GM21381 (cell line): ENCODE results near the gene LTB4R2.

Source experiments
- ATAC-seq: cut with Tn5 transposase; IDR thresholded peaks from one replicate; pipeline ENCODE4 v1.9.1; 2021; ENCODE audit warnings: mild to moderate bottlenecking, moderate library complexity; ENCODE audit not compliant: unreplicated experiment

LTB4R2 gene

GRCh38 chr14:24277071-24277470, 32.9 kb upstream of the LTB4R2 start:
- ATAC-seq = no peak

- ATAC-seq = no peak
Measured at GRCh38 chr14:24277606-24278321, 32.2 kb upstream of the LTB4R2 start.

- no peak for ATAC-seq
Measured at GRCh38 chr14:24278424-24278823, 31.5 kb upstream of the LTB4R2 start.

GRCh38 chr14:24279301-24280186, 30.4 kb upstream of the LTB4R2 start:
- no peak for ATAC-seq

- ATAC-seq = no peak
Measured at GRCh38 chr14:24280797-24281460, 29.0 kb upstream of the LTB4R2 start.

- no peak for ATAC-seq
Measured at GRCh38 chr14:24281636-24282035, 28.3 kb upstream of the LTB4R2 start.

- no peak for ATAC-seq
Measured at GRCh38 chr14:24282736-24283135, 27.2 kb upstream of the LTB4R2 start.

- no peak for ATAC-seq
Measured at GRCh38 chr14:24283796-24284460, 26.0 kb upstream of the LTB4R2 start.

- ATAC-seq = no peak
Measured at GRCh38 chr14:24284501-24285035, 25.4 kb upstream of the LTB4R2 start.

GRCh38 chr14:24285351-24285750, 24.6 kb upstream of the LTB4R2 start:
- ATAC-seq = no peak

GRCh38 chr14:24286996-24287395, 22.9 kb upstream of the LTB4R2 start:
- no peak for ATAC-seq

- no peak for ATAC-seq
Measured at GRCh38 chr14:24289649-24290280, 20.2 kb upstream of the LTB4R2 start.

GRCh38 chr14:24290746-24291145, 19.2 kb upstream of the LTB4R2 start:
- no peak for ATAC-seq

GRCh38 chr14:24291446-24292117, 18.4 kb upstream of the LTB4R2 start:
- no peak for ATAC-seq

- no peak for ATAC-seq
Measured at GRCh38 chr14:24292118-24292807, 17.7 kb upstream of the LTB4R2 start.

- no peak for ATAC-seq
Measured at GRCh38 chr14:24293525-24293924, 16.4 kb upstream of the LTB4R2 start.

GRCh38 chr14:24296341-24297157, 13.4 kb upstream of the LTB4R2 start:
- ATAC-seq = no peak

GRCh38 chr14:24297190-24297964, 12.6 kb upstream of the LTB4R2 start:
- ATAC-seq = no peak
